WI38 (cell line): ENCODE data around the gene ZNF519.
A peak's percentile ranks its signal among the peaks of the same experiment; 100 is the strongest.

Experiments used
- H3K4me3 ChIP-seq: 2 replicates; pipeline ENCODE4 v1.5.1; 2011; ENCODE audit warnings: low read depth, mild to moderate bottlenecking, control low read depth, low read length
- TF ChIP-seq, protein P1 (sequence below): IDR thresholded peaks from 2 replicates; pipeline ENCODE4 v1.5.1; 2012; ENCODE audit warnings: low read depth, mild to moderate bottlenecking, control low read depth, low read length

The ZNF519 gene

DNA sequence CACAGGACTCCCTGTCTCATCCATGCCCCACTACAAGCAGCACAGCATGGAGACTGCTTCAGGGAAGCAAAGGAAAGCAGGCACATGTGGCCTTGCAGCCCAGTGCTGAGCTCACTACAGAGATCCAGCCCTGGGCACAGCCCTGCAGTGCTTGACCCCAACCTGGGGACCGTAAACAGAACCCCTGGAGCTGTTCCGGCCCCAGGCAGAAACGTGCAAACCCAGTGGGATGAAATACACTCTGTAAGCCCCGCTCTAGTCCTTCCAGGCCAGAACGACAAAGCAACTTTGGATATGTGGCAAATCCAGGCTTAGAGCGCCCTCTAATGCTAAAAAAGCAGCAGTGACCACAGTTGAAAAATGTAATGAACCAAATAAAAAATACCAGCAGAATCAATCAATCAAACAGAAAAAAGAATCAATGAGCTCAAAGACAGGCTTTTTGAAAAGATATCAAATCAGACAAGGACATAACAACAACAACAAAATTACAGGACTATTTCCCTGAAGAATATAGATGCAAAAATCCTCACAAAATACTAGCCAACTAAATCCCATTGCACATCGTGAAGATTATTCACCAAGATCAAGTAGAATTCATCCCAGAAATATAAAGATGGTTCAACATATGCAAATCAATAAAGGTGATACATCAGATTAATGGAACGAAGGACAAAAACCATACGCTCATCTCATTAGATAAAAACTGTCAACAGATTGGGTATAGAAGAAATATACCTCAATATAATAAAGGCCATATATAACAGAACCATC lies 45.6 kb downstream of the ZNF519 start:
- TF ChIP-seq, protein P1, sequence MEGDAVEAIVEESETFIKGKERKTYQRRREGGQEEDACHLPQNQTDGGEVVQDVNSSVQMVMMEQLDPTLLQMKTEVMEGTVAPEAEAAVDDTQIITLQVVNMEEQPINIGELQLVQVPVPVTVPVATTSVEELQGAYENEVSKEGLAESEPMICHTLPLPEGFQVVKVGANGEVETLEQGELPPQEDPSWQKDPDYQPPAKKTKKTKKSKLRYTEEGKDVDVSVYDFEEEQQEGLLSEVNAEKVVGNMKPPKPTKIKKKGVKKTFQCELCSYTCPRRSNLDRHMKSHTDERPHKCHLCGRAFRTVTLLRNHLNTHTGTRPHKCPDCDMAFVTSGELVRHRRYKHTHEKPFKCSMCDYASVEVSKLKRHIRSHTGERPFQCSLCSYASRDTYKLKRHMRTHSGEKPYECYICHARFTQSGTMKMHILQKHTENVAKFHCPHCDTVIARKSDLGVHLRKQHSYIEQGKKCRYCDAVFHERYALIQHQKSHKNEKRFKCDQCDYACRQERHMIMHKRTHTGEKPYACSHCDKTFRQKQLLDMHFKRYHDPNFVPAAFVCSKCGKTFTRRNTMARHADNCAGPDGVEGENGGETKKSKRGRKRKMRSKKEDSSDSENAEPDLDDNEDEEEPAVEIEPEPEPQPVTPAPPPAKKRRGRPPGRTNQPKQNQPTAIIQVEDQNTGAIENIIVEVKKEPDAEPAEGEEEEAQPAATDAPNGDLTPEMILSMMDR, result peak; percentile 32; the same call in 1 of the 2 replicates
- H3K4me3 ChIP-seq, result no peak overlapping the region

- TF ChIP-seq, protein P1, result no peak
- no peak overlapping the region for H3K4me3 ChIP-seq
Observed at GRCh38 chr18:14085770-14086457, 46.3 kb downstream of the ZNF519 start.

GRCh38 chr18:14075196-14075595 lies 57.0 kb downstream of the ZNF519 start:
- TF ChIP-seq, protein P1, result no peak

GRCh38 chr18:14074187-14074586 lies 58.0 kb downstream of the ZNF519 start:
- TF ChIP-seq, protein P1, result no peak

More at GRCh38 chr18:14075196-14075595, 57.0 kb downstream of the ZNF519 start:
- H3K4me3 ChIP-seq, result no peak overlapping the region

DNA sequence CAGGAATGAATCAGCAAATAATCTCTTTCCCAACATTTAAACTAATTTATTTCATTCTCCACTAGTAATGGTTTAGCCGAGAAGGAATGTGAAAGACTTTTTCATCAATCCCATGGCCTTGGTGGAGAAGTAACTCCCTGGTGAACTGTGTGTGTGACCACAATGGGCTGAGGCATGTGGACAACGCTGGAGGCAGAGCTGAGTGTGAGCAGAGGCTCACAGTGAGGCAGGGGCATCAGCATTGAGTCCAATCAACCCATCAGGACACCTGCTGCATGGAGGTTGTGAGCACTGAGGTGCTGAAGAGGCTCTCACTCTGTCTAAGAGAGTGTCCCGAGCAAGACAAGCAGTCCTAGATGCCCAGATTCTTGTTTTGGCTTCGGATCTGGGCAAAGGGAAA lies 78.6 kb downstream of the ZNF519 start:
- TF ChIP-seq, protein P1, result no peak
- H3K4me3 ChIP-seq, result no peak overlapping the region

More at GRCh38 chr18:14074187-14074586, 58.0 kb downstream of the ZNF519 start:
- no peak overlapping the region for H3K4me3 ChIP-seq
